Esophagus mucosa (tissue), 1 donor: ENCODE data around the gene UBAC2. TPM values are rescaled to one million over a fixed set of nuclear protein-coding genes. Genes with fewer than 3 reads are reported as not detected.
"Not testable (repeated sequence)": the region's sequence is repeated elsewhere in the genome, so short reads cannot be mapped to it uniquely, and the experiment has no call there.

Experiments used
- ATAC-seq: fragments of 200-7000 bp; cut with Tn5 transposase; one replicate; pipeline ENCODE4 v1.9.1; 2020
- total RNA-seq: library from RNA; stranded (reverse); gene quantifications from one replicate; pipeline ENCODE4 v1.2.4, GENCODE V29; 2023
- donor health status: DM: yes; HTN: yes; CAD: no.

Gene UBAC2
- total RNA-seq, 1 donor from 2014 or later: 59.4 TPM

- ATAC-seq: peak; percentile 41
Observed at GRCh38 chr13:99215184-99215830, 14.7 kb downstream of the UBAC2 start.

- no peak for ATAC-seq
Observed at GRCh38 chr13:99217461-99218110, 16.9 kb downstream of the UBAC2 start.

GRCh38 chr13:99218126-99218525 lies 17.5 kb downstream of the UBAC2 start:
- ATAC-seq: no peak

- ATAC-seq: no peak
Observed at GRCh38 chr13:99218545-99218944, 17.9 kb downstream of the UBAC2 start.

GRCh38 chr13:99218969-99219368 lies 18.3 kb downstream of the UBAC2 start:
- peak; percentile 84 for ATAC-seq

GRCh38 chr13:99220199-99220935 lies 19.7 kb downstream of the UBAC2 start:
- ATAC-seq: no peak

GRCh38 chr13:99221567-99222239 lies 21.0 kb downstream of the UBAC2 start:
- no peak for ATAC-seq

- ATAC-seq: no peak
Observed at GRCh38 chr13:99223587-99223986, 22.9 kb downstream of the UBAC2 start.

GRCh38 chr13:99224021-99224420 lies 23.4 kb downstream of the UBAC2 start:
- ATAC-seq: no peak

- ATAC-seq: no peak
Observed at GRCh38 chr13:99225078-99225477, 24.4 kb downstream of the UBAC2 start.

- ATAC-seq: no peak
Observed at GRCh38 chr13:99226513-99226912, 25.9 kb downstream of the UBAC2 start.

- ATAC-seq: no peak
Observed at GRCh38 chr13:99227331-99227900, 26.8 kb downstream of the UBAC2 start.

- ATAC-seq: peak; percentile 74
Observed at GRCh38 chr13:99227909-99228688, 27.4 kb downstream of the UBAC2 start.

- peak; percentile 46 for ATAC-seq
Observed at GRCh38 chr13:99228737-99229691, 28.4 kb downstream of the UBAC2 start.

- ATAC-seq: not testable (repeated sequence)
Observed at GRCh38 chr13:99230588-99230987, 29.9 kb downstream of the UBAC2 start.

- ATAC-seq: no peak
Observed at GRCh38 chr13:99230991-99231390, 30.3 kb downstream of the UBAC2 start.

GRCh38 chr13:99231721-99232120 lies 31.1 kb downstream of the UBAC2 start:
- no peak for ATAC-seq

- no peak for ATAC-seq
Observed at GRCh38 chr13:99237981-99238662, 37.5 kb downstream of the UBAC2 start.

- ATAC-seq: no peak
Observed at GRCh38 chr13:99246100-99246499, 45.4 kb downstream of the UBAC2 start.

- not testable (repeated sequence) for ATAC-seq
Observed at GRCh38 chr13:99249178-99249577, 48.5 kb downstream of the UBAC2 start.
